SH-SY5Y (cell line): Measurements from ENCODE around the gene DYNC2H1.

ENCODE experiments used
- GATA2 ChIP-seq: IDR thresholded peaks from 2 replicates; pipeline ENCODE4 v1.6.1; 2011; ENCODE audit warnings: mild to moderate bottlenecking, low read depth, low read length
- GATA3 ChIP-seq: IDR thresholded peaks from 2 replicates; pipeline ENCODE4 v1.6.1; 2011; ENCODE audit warnings: low read depth, mild to moderate bottlenecking, low read length, moderate library complexity

DNA sequence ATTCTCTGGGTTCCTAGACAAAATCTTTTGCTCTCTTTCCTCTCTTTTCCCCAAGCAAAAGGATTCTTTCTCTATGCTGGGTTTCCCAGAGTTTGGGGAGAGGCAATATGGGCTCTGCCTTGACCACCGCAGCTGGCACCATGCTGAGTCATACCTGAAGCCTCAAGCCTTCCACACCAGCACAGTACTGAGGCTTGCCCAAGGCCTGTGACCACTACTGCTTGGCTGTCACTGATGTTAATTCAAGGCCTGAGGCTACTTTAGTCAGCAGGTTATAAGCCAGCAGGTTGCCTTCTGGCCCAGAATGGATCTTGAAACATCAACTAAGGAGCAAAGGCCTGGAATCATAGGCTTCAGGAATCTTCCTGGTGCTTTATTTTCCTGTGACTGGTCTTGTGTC lies 185.3 kb downstream of the DYNC2H1 start:
- no peak for TF ChIP-seq GATA2
- no peak for TF ChIP-seq GATA3
